GM19372 (cell line): Measurements from ENCODE around the gene RRAGB.
A peak's percentile ranks its signal among the peaks of the same experiment; 100 is the strongest.
"Not testable (repeated sequence)": the region's sequence is repeated elsewhere in the genome, so short reads cannot be mapped to it uniquely, and the experiment has no call there.

Experiments used
- ATAC-seq: cut with Tn5 transposase; IDR thresholded peaks from one replicate; pipeline ENCODE4 v1.9.1; 2021; ENCODE audit warnings: mild to moderate bottlenecking, low read depth, moderate library complexity; ENCODE audit not compliant: unreplicated experiment

The RRAGB gene

GRCh38 chrX:55759478-55759877, 41.9 kb downstream of the RRAGB start:
- no peak for ATAC-seq

GRCh38 chrX:55767100-55767499, 49.6 kb downstream of the RRAGB start:
- no peak for ATAC-seq

- not testable (repeated sequence) for ATAC-seq
Measured at GRCh38 chrX:55774419-55774818, 56.9 kb downstream of the RRAGB start.

GRCh38 chrX:55777596-55777995, 60.0 kb downstream of the RRAGB start:
- ATAC-seq = no peak

- no peak for ATAC-seq
Measured at GRCh38 chrX:55778322-55778721, 60.8 kb downstream of the RRAGB start.

GRCh38 chrX:55783723-55784122, 66.2 kb downstream of the RRAGB start:
- no peak for ATAC-seq

GRCh38 chrX:55787063-55787462, 69.5 kb downstream of the RRAGB start:
- no peak for ATAC-seq

- ATAC-seq = no peak
Measured at GRCh38 chrX:55787727-55788126, 70.2 kb downstream of the RRAGB start.

GRCh38 chrX:55794405-55794804, 76.9 kb downstream of the RRAGB start:
- ATAC-seq = peak; percentile 85

GRCh38 chrX:55796496-55796895, 78.9 kb downstream of the RRAGB start:
- no peak for ATAC-seq

- no peak for ATAC-seq
Measured at GRCh38 chrX:55801811-55802210, 84.3 kb downstream of the RRAGB start.
